Choroid plexus epithelial cell (primary cell): ENCODE measurements around the gene HES7.

Experiments used
- DNase-seq: peaks from one replicate; pipeline ENCODE4 v3.0.0-alpha.2; 2010; ENCODE audit warnings: low read depth
- H3K4me3 ChIP-seq: 2 replicates; pipeline ENCODE4 v1.5.1; 2011; ENCODE audit warnings: low read depth, mild to moderate bottlenecking, control low read depth, low read length, moderate library complexity
- CTCF ChIP-seq: conservative IDR thresholded peaks from 2 replicates; pipeline ENCODE4 v1.5.1; 2011; ENCODE audit warnings: low read depth, mild to moderate bottlenecking, control low read depth, inconsistent platforms, low read length, moderate library complexity

Gene HES7

GRCh38 chr17:8091033-8091687, 32.7 kb downstream of the HES7 start:
- H3K4me3 ChIP-seq, result no peak overlapping the region
- no peak for TF ChIP-seq CTCF
- DNase-seq, result no peak

- no peak overlapping the region for H3K4me3 ChIP-seq
Measured at GRCh38 chr17:8089728-8090127, 34.2 kb downstream of the HES7 start.

GRCh38 chr17:8087952-8088230, 36.0 kb downstream of the HES7 start:
- no peak overlapping the region for H3K4me3 ChIP-seq
- DNase-seq, result no peak
- TF ChIP-seq CTCF, result no peak

More at GRCh38 chr17:8089728-8090127, 34.2 kb downstream of the HES7 start:
- no peak for DNase-seq
- TF ChIP-seq CTCF, result no peak

DNA sequence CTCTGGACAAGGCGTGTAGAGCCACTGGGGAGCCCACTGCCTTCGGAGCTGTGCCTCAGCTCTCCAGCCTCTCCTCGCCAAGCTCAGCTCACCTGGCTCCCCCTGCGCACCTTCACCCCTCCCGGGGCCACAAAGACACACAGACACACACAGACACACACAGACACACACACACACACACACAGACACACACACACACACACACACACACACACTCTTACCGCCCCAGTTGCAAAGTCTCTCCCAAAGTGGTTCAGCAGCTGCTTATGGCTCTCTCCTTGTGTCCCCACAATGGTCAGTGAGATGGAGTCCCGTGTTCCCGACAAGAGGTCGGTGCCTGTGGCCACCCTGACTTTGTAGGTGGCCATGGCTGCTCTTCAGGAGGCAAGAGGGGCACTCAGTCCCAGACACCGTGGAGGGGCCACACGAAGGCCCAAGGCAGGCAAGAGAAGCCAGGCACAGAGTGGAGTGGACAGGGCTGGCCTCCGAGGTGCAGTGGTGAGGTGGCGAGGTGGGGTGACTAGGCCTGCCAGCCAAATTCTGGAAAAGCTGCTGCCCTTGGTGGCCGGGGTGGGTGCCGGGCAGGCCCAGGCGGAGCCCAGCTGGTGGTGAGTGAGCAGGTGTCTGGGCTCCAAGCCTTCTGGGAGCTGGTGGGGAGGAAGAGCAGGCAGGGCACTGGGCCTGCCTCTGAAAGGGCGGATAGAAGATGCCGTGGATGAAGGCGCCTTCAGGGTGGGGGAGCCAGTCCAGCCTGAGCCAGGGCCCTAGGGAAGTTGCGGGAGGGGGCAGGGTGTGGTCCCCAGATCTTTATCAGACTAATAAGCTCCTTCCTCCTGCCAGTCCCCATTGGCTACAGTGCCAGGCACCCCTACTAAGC, 36.6 kb downstream of the HES7 start, which contains the start of gene ALOX12B:
ALOX12B (minus strand) TSS at position 642 of the 877 bp plus-strand sequence; CDS start at position 368, 274 bp downstream.
- H3K4me3 ChIP-seq, result no peak within 1 kb of the TSS
- no peak for DNase-seq
- no peak for TF ChIP-seq CTCF

DNA sequence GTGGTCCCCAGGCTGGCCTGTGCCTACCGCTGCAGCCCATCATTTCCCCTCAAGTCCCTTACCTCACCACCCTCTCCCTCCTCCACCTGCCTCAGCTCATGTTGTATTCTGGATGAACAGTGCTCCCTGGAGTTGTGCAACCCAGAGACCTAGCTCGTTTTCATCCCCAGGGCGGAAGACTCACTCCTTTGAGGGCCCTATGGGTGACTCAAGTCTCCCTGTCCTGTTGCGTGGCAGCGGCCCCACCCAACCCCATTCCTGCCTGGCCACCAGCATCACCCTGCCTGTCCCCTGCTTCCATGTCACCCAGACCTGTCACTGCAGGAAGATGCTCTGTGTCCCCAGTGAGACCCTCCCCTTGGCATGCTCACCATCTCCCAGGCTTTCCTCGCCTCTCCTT, 39.7 kb downstream of the HES7 start:
- no peak for DNase-seq
- TF ChIP-seq CTCF, result no peak
- no peak overlapping the region for H3K4me3 ChIP-seq

DNA sequence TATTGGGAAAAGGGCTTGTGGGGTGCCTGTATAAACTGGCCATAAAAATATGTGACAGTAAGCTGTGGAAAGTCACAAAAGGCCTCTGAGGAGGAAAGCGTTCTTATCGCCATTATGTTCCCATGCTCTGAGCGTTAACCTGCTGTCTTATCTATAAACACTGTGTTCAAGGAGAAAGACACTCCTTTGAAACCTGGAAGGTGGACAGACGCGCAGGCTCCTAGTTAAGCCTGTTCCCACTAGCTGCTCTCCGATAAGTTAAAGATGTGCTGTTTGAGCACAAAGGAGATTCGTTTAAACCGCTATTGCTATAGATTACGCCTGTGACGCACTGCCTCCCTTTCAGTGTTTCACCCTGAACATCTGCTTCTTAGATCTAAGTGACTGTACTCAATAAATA, 41.6 kb downstream of the HES7 start:
- no peak overlapping the region for H3K4me3 ChIP-seq
- no peak for DNase-seq
- no peak for TF ChIP-seq CTCF
